Measurements from ENCODE around the gene CNTN1. TPM values are rescaled to one million over a fixed set of nuclear protein-coding genes. Genes with fewer than 3 reads are reported as not detected.

Gene CNTN1
- total RNA-seq, 4 donors from 2014 or later, result 44.2 to 65.6 (median 57.6) TPM

GRCh38 chr12:41023836-41024235, 331.6 kb downstream of the CNTN1 start:
- Histone ChIP-seq H3K9me3 (no peaks in the 10 kb centered on the region), H3K4me1 (no peaks in the 10 kb centered on the region), H3K36me3 (peaks cover 0 to 6% (median 0%) of the 10 kb centered on the region in 4 donors), H3K27ac (replicated peaks in 1 of 4) (no peak overlapping the region), H3K4me3 (no peak overlapping the region), H3K27me3 (no peaks in the 10 kb centered on the region)
- TF ChIP-seq POLR2AphosphoS5 (IDR thresholded peaks at IDR 0.05), result no peak
- TF ChIP-seq, protein P1, sequence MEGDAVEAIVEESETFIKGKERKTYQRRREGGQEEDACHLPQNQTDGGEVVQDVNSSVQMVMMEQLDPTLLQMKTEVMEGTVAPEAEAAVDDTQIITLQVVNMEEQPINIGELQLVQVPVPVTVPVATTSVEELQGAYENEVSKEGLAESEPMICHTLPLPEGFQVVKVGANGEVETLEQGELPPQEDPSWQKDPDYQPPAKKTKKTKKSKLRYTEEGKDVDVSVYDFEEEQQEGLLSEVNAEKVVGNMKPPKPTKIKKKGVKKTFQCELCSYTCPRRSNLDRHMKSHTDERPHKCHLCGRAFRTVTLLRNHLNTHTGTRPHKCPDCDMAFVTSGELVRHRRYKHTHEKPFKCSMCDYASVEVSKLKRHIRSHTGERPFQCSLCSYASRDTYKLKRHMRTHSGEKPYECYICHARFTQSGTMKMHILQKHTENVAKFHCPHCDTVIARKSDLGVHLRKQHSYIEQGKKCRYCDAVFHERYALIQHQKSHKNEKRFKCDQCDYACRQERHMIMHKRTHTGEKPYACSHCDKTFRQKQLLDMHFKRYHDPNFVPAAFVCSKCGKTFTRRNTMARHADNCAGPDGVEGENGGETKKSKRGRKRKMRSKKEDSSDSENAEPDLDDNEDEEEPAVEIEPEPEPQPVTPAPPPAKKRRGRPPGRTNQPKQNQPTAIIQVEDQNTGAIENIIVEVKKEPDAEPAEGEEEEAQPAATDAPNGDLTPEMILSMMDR (IDR thresholded peaks at IDR 0.05), result no peak
- TF ChIP-seq POLR2A (IDR thresholded peaks at IDR 0.05; ENCODE audit: low read depth), result no peak
- TF ChIP-seq EP300 (IDR thresholded peaks at IDR 0.05), result no peak
- DNase-seq (ENCODE audit: extremely low spot score), result no peak
- WGBS, result 43% methylated on average over 1 of the region's 1 CpG
- intact Hi-C loops (cut with DNase I), result no loop called here

DNA sequence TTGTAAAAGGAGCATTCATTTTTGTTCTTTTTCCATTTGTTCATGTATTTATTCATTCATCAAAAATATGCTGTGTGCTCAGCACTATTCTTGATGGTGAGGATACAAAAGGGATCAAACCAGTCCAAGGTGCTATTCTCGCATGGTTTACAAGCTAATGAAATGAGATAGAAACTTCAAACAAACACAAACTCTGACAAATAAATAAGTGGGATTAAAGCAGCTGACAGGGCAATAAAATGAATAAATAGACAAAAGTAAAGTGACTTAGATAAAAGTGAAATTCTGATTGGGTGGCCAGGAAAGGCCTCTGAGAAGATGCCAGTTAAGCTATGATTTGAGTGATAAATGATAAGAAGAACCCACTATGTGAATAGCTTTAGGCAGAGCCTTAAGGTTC, 333.9 kb downstream of the CNTN1 start:
- Histone ChIP-seq H3K36me3 (peaks cover 0 to 11% (median 0%) of the 10 kb centered on the region in 4 donors), H3K4me3 (no peak overlapping the region), H3K27ac (replicated peaks in 1 of 4) (no peak overlapping the region), H3K9me3 (no peaks in the 10 kb centered on the region), H3K27me3 (no peaks in the 10 kb centered on the region), H3K4me1 (no peaks in the 10 kb centered on the region)
- 93% methylated on average over 1 of the region's 1 CpG for WGBS
- intact Hi-C loops (cut with DNase I), result no loop called here
- TF ChIP-seq POLR2A (IDR thresholded peaks at IDR 0.05; ENCODE audit: low read depth) (no peak), POLR2AphosphoS5 (IDR thresholded peaks at IDR 0.05) (no peak), EP300 (IDR thresholded peaks at IDR 0.05) (no peak)
- TF ChIP-seq, protein P1 (IDR thresholded peaks at IDR 0.05), result no peak
- no peak for DNase-seq (ENCODE audit: extremely low spot score)

GRCh38 chr12:41032386-41032785, 340.1 kb downstream of the CNTN1 start:
- H3K27me3 ChIP-seq, result no peaks in the 10 kb centered on the region
- no peak overlapping the region for H3K27ac ChIP-seq (replicated peaks in 1 of 4)
- DNase-seq (ENCODE audit: extremely low spot score), result no peak
- no peaks in the 10 kb centered on the region for H3K9me3 ChIP-seq
- TF ChIP-seq, protein P1 (IDR thresholded peaks at IDR 0.05), result no peak
- no peak for TF ChIP-seq EP300 (IDR thresholded peaks at IDR 0.05)
- no peak for TF ChIP-seq POLR2A (IDR thresholded peaks at IDR 0.05; ENCODE audit: low read depth)
- TF ChIP-seq POLR2AphosphoS5 (IDR thresholded peaks at IDR 0.05), result no peak
- no peak overlapping the region for H3K4me3 ChIP-seq
- peaks cover 0 to 8% (median 2%) of the 10 kb centered on the region in 4 donors for H3K4me1 ChIP-seq
- intact Hi-C loops (cut with DNase I), result no loop called here
- peaks cover 0 to 11% (median 0%) of the 10 kb centered on the region in 4 donors for H3K36me3 ChIP-seq

DNA sequence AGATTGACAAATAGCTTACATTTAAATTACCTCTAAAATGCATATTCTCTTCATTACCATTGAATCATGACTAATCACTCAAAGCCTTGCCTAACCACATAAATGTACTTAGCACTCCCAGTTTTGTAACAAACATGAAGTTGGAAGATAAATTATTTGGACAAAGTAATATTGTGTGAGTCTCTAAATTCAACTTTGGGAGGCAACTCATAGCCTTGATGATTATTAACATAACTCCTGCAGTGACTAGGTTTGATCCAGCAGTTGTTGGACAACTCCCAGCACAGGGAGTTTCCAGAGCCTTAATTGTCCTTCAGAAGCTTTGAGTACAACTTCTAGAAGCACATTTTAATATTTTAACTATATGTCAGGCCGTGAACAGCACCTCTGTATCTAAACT, 342.4 kb downstream of the CNTN1 start:
- DNase-seq (ENCODE audit: extremely low spot score), result no peak
- no peak overlapping the region for H3K4me3 ChIP-seq
- no peaks in the 10 kb centered on the region for H3K27me3 ChIP-seq
- no peaks in the 10 kb centered on the region for H3K36me3 ChIP-seq
- H3K27ac ChIP-seq (replicated peaks in 1 of 4), result peak overlapping the region in 3 of 4 donors; percentile 2 to 28 (median 2)
- intact Hi-C loops (cut with DNase I), result no loop called here
- no peaks in the 10 kb centered on the region for H3K9me3 ChIP-seq
- WGBS, result 38% methylated on average over 1 of the region's 1 CpG
- peaks cover 0 to 8% (median 2%) of the 10 kb centered on the region in 4 donors for H3K4me1 ChIP-seq
- TF ChIP-seq POLR2A (IDR thresholded peaks at IDR 0.05; ENCODE audit: low read depth), result no peak

GRCh38 chr12:41039461-41039860, 347.2 kb downstream of the CNTN1 start:
- intact Hi-C loops (cut with DNase I), result no loop called here
- no peaks in the 10 kb centered on the region for H3K36me3 ChIP-seq

More at GRCh38 chr12:41039461-41039860, 347.2 kb downstream of the CNTN1 start:
- H3K27ac ChIP-seq (replicated peaks in 1 of 4), result no peak overlapping the region
- no peaks in the 10 kb centered on the region for H3K9me3 ChIP-seq
- peaks cover 0 to 8% (median 2%) of the 10 kb centered on the region in 4 donors for H3K4me1 ChIP-seq
- H3K4me3 ChIP-seq, result no peak overlapping the region
- TF ChIP-seq POLR2A (IDR thresholded peaks at IDR 0.05; ENCODE audit: low read depth), result no peak
- TF ChIP-seq, protein P1 (IDR thresholded peaks at IDR 0.05), result no peak
- TF ChIP-seq EP300 (IDR thresholded peaks at IDR 0.05), result no peak
- no peak for TF ChIP-seq POLR2AphosphoS5 (IDR thresholded peaks at IDR 0.05)
- no peak for DNase-seq (ENCODE audit: extremely low spot score)
- H3K27me3 ChIP-seq, result no peaks in the 10 kb centered on the region
